Measurements from ENCODE around the gene SUSD3. TPM values are rescaled to one million over a fixed set of nuclear protein-coding genes. Genes with fewer than 3 reads are reported as not detected.

Gene SUSD3
- total and polyA plus RNA-seq, 10 of the 15 experiments (the other 5 are each of a cell fraction or from before 2014, with no cell fraction given) = 2.5 to 92.0 (median 31.1) TPM

- no peak overlapping the region for H3K9ac ChIP-seq (ENCODE audit: control insufficient read depth, insufficient read depth, low read length)
- H3K4me2 ChIP-seq (ENCODE audit: control insufficient read depth, insufficient read depth) = no peak overlapping the region
- SMC1A ChIA-PET (ENCODE audit: uncharacterized antibody, unreplicated experiment) = no interaction called here
- FAIRE-seq (no peak), DNase-seq (ENCODE audit: low read depth, low spot score) (no peak), ATAC-seq (no peak)
- peaks cover 12% of the 10 kb centered on the region for H3K79me2 ChIP-seq (ENCODE audit: control insufficient read depth, insufficient read depth, low read length)
- no peaks in the 10 kb centered on the region for H4K20me1 ChIP-seq (ENCODE audit: control insufficient read depth, insufficient read depth)
- H3K27ac ChIP-seq (ENCODE audit: control insufficient read depth, insufficient read depth) = no peak overlapping the region
- H3K4me3 ChIP-seq = no peak overlapping the region
- peaks cover 10% of the 10 kb centered on the region for H3K4me1 ChIP-seq (ENCODE audit: control insufficient read depth, insufficient read depth, low read length)
- no peaks in the 10 kb centered on the region for H3K9me3 ChIP-seq (replicated peaks; ENCODE audit: control insufficient read depth, insufficient read depth, low read length)
- no peaks in the 10 kb centered on the region for H3K27me3 ChIP-seq (replicated peaks in 1 of 2; ENCODE audit: control insufficient read depth in 2 of 2, insufficient read depth in 2 of 2, low read length in 1 of 2)
- POLR2A ChIA-PET = interaction anchor here (1.0 kb wide), 1 partner anchor 23 kb away, joined by 3 read pairs; no protein-coding TSS in a partner anchor
- no peak for TF ChIP-seq RELA (IDR thresholded peaks at IDR 0.05; ENCODE audit: borderline replicate concordance, partially characterized antibody)
- TF ChIP-seq MLLT1 (IDR thresholded peaks at IDR 0.05) = no peak
- no peak for TF ChIP-seq HDAC2 (IDR thresholded peaks at IDR 0.05)
- TF ChIP-seq CBX3 (IDR thresholded peaks at IDR 0.05; ENCODE audit: borderline replicate concordance, low read depth) = no peak
- TF ChIP-seq ELK1 (IDR thresholded peaks at IDR 0.05; ENCODE audit: low read depth, low read length) = no peak
- TF ChIP-seq CHD1 (IDR thresholded peaks at IDR 0.05; ENCODE audit: low read depth, low read length) = no peak
- TF ChIP-seq FOS (IDR thresholded peaks at IDR 0.05; ENCODE audit: borderline replicate concordance, extremely low read depth, insufficient read length) = no peak
- TF ChIP-seq IRF4 (IDR thresholded peaks at IDR 0.05; ENCODE audit: low read depth, low read length) = no peak
- no peak for TF ChIP-seq MEF2A (IDR thresholded peaks at IDR 0.05; ENCODE audit: insufficient read depth, low read depth, low read length)
- TF ChIP-seq POU2F2 (IDR thresholded peaks at IDR 0.05; ENCODE audit: borderline replicate concordance, low read depth, low read length) = no peak
- TF ChIP-seq BMI1 (IDR thresholded peaks at IDR 0.05; ENCODE audit: borderline replicate concordance) = no peak
- in situ Hi-C loops (cut with MboI) (no loop called here), intact Hi-C loops (cut with micrococcal nuclease; ENCODE audit: unreplicated experiment) (no loop called here)
- WGBS (ENCODE audit: insufficient coverage, insufficient replicate concordance, low lambda C conversion rate, missing lambda C conversion rate) = 94% methylated on average over 4 of the region's 4 CpGs
- CTCF ChIA-PET = interaction anchor here (1.2 kb wide), 1 partner anchor 24 kb away, joined by 3 read pairs; no protein-coding TSS in a partner anchor
- RAD21 ChIA-PET (ENCODE audit: unreplicated experiment) = no interaction called here
- H2AFZ ChIP-seq (ENCODE audit: control insufficient read depth, low read depth, low read length) = no peak overlapping the region
- H3K36me3 ChIP-seq (ENCODE audit: control insufficient read depth in 2 of 2, insufficient read depth in 2 of 2, low read length in 1 of 2) = peaks cover 4 to 6% of the 10 kb centered on the region in 2 experiments; a peak in 3 of 4 replicates
- BruUV-seq (replicated peaks) = no TSS peak
These were observed 10.5 kb downstream of the SUSD3 start for GRCh38 chr9:93068956-93069355.
